ENCODE data around the gene CUZD1.
"Not testable (repeated sequence)": the region's sequence is repeated elsewhere in the genome, so short reads cannot be mapped to it uniquely, and the experiment has no call there.

CUZD1 gene

GRCh38 chr10:122864901-122865300 is 19.2 kb upstream of the CUZD1 start:
- TF ChIP-seq JUND (IDR thresholded peaks at IDR 0.05; ENCODE audit: low read depth), result peak; percentile 57
- in situ Hi-C loops (cut with HindIII; ENCODE audit: low pct_unique_long_range_greater_than_20kb, low sequenced_read_pairs), result no loop called here
- peak in 1 of 2 experiments; percentile 53 for DNase-seq (ENCODE audit: low read depth in 1 of 2, low spot score in 1 of 2)

- no peak for DNase-seq (ENCODE audit: low read depth in 1 of 2, low spot score in 1 of 2)
- no peak for TF ChIP-seq JUND (IDR thresholded peaks at IDR 0.05; ENCODE audit: low read depth)
- in situ Hi-C loops (cut with HindIII; ENCODE audit: low pct_unique_long_range_greater_than_20kb, low sequenced_read_pairs), result no loop called here
Observed at GRCh38 chr10:122864194-122864592, 18.5 kb upstream of the CUZD1 start.

GRCh38 chr10:122863216-122864193 is 17.8 kb upstream of the CUZD1 start:
- no peak for TF ChIP-seq JUND (IDR thresholded peaks at IDR 0.05; ENCODE audit: low read depth)

GRCh38 chr10:122861711-122862161 is 16.1 kb upstream of the CUZD1 start:
- in situ Hi-C loops (cut with HindIII; ENCODE audit: low pct_unique_long_range_greater_than_20kb, low sequenced_read_pairs), result no loop called here
- TF ChIP-seq JUND (IDR thresholded peaks at IDR 0.05; ENCODE audit: low read depth), result no peak
- no peak for DNase-seq (ENCODE audit: low read depth in 1 of 2, low spot score in 1 of 2)

More at GRCh38 chr10:122863216-122864193, 17.8 kb upstream of the CUZD1 start:
- in situ Hi-C loops (cut with HindIII; ENCODE audit: low pct_unique_long_range_greater_than_20kb, low sequenced_read_pairs), result no loop called here
- DNase-seq (ENCODE audit: low read depth in 1 of 2, low spot score in 1 of 2), result no peak

DNA sequence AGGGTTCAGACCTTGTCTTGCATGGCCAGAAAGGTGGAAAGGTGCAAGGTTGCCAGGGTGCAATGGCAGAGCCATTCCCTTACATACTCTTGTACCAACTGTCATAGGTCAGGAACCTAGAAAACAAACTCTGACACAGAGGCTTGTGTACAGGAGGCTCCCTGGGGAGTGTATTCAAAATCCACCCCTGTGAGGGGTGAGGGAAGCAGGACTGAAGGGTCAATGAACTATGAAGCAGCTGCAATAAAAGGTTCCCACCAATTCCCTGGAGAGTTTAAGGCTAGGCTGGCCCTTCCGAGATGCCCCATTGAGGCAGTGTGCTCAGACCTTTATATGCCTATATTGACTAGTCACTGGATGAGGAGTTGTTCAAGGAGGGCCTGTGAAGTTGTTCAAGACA is 13.9 kb upstream of the CUZD1 start:
- DNase-seq (ENCODE audit: low read depth in 1 of 2, low spot score in 1 of 2), result no peak
- no peak for TF ChIP-seq JUND (IDR thresholded peaks at IDR 0.05; ENCODE audit: low read depth)
- in situ Hi-C loops (cut with HindIII; ENCODE audit: low pct_unique_long_range_greater_than_20kb, low sequenced_read_pairs), result no loop called here

DNA sequence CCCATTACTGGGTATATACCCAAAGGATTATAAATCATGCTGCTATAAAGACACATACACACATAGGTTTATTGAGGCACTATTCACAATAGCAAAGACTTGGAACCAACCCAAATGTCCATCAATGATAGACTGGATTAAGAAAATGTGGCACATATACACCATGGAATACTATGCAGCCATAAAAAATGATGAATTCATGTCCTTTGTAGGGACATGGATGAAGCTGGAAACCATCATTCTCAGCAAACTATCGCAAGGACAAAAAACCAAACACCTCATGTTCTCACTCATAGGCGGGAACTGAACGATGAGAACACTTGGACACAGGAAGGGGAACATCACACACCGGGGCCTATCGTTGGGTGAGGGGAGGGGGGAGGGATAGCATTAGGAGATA is 12.4 kb upstream of the CUZD1 start:
- in situ Hi-C loops (cut with HindIII; ENCODE audit: low pct_unique_long_range_greater_than_20kb, low sequenced_read_pairs); DNase-seq (ENCODE audit: low read depth in 1 of 2, low spot score in 1 of 2): not testable (repeated sequence)

GRCh38 chr10:122856902-122857301 is 11.2 kb upstream of the CUZD1 start:
- in situ Hi-C loops (cut with HindIII; ENCODE audit: low pct_unique_long_range_greater_than_20kb, low sequenced_read_pairs), result no loop called here
- no peak for TF ChIP-seq JUND (IDR thresholded peaks at IDR 0.05; ENCODE audit: low read depth)
- no peak for DNase-seq (ENCODE audit: low read depth in 1 of 2, low spot score in 1 of 2)

DNA sequence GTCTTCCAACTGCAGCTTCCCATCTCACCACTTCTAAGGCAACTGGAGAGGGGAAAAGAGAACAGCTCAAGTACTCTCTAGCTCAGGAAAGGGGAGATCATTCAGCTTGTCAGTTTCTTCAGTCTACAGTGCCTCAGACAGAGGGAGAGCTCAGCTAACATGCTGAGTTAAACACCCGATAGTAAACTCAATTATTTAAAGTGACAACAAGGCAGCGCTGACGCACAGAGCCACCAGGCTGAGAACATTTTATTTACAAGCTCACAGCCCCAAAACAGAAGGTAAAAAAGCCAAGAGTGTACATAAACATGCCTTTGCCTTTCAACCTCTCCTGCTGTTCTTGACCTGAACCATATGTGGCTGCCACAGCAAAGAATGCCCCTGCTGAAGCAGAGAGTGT is 10.1 kb upstream of the CUZD1 start:
- in situ Hi-C loops (cut with HindIII; ENCODE audit: low pct_unique_long_range_greater_than_20kb, low sequenced_read_pairs), result no loop called here
- TF ChIP-seq JUND (IDR thresholded peaks at IDR 0.05; ENCODE audit: low read depth), result no peak
- DNase-seq (ENCODE audit: low read depth in 1 of 2, low spot score in 1 of 2), result no peak

GRCh38 chr10:122854648-122855047 is 9.0 kb upstream of the CUZD1 start:
- in situ Hi-C loops (cut with HindIII; ENCODE audit: low pct_unique_long_range_greater_than_20kb, low sequenced_read_pairs), result no loop called here
- TF ChIP-seq JUND (IDR thresholded peaks at IDR 0.05; ENCODE audit: low read depth), result no peak
- DNase-seq (ENCODE audit: low read depth in 1 of 2, low spot score in 1 of 2), result no peak

- TF ChIP-seq JUND (IDR thresholded peaks at IDR 0.05; ENCODE audit: low read depth), result no peak
- in situ Hi-C loops (cut with HindIII; ENCODE audit: low pct_unique_long_range_greater_than_20kb, low sequenced_read_pairs), result no loop called here
- DNase-seq (ENCODE audit: low read depth in 1 of 2, low spot score in 1 of 2), result no peak
Observed at GRCh38 chr10:122853665-122854313, 8.1 kb upstream of the CUZD1 start.

GRCh38 chr10:122852261-122852660 is 6.6 kb upstream of the CUZD1 start:
- in situ Hi-C loops (cut with HindIII; ENCODE audit: low pct_unique_long_range_greater_than_20kb, low sequenced_read_pairs), result no loop called here
- no peak for TF ChIP-seq JUND (IDR thresholded peaks at IDR 0.05; ENCODE audit: low read depth)
- no peak for DNase-seq (ENCODE audit: low read depth in 1 of 2, low spot score in 1 of 2)

DNA sequence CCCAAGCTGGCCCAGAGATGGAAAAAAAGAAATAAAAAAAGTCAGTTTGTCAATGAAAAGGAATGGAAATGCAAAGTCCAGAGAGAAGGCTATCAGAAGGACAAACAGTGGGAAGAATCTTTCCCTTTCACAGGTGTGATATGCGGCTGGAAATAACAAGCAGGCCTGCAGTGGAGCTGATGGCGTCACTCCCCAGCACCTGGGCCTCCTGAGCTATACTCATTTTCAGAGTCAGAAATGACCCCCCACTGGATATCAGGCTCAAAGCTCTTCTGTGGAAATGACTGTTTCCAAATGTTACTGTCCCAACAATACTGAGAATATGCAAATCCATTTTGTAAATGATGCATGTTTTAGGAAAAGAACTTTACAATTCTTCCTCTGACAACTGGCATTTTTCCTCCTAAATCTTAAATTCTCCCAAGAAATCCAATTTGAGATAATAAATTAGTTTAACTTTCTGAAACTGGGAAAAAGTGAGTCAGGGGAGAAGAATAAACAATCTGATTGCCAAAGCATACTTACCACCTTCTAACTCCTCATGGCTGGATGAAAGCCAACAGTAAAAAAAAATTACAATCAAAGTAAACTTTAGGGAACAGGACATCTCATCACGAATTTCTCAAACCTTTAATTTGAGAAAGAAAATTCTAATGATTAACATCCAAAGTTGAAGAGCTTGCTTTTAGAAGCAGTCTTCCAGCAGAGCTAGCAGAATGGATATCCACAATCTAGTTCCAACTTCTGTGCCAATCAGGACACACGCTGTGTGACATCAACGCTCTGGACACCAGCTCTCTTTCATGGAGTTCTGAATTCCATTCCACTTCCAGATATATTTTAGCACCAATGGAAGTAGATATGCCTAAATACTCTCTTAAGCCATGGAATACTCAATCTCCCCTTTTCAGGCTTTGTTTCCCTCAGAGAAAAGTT is 5.3 kb upstream of the CUZD1 start:
- DNase-seq (ENCODE audit: low read depth in 1 of 2, low spot score in 1 of 2), result no peak
- in situ Hi-C loops (cut with HindIII; ENCODE audit: low pct_unique_long_range_greater_than_20kb, low sequenced_read_pairs), result no loop called here
- TF ChIP-seq JUND (IDR thresholded peaks at IDR 0.05; ENCODE audit: low read depth), result no peak
